Inflammatory macrophage (primary cell): ENCODE measurements around the gene TFDP1.

Source experiments
- DNase-seq, 2 donors: peaks; one replicate each; pipeline ENCODE4 v3.0.0-alpha.2; 2020 to 2022

Gene TFDP1

GRCh38 chr13:113666951-113667701, 82.6 kb downstream of the TFDP1 start, which contains the start of gene GRK1:
GRK1 (plus strand) TSS chr13:113667219; CDS start chr13:113667387, 168 bp downstream.
- DNase-seq = no peak

GRCh38 chr13:113667771-113668490, 83.4 kb downstream of the TFDP1 start:
- no peak for DNase-seq

- DNase-seq = no peak
Observed at GRCh38 chr13:113668491-113668971, 84.0 kb downstream of the TFDP1 start.

- DNase-seq = no peak
Observed at GRCh38 chr13:113669231-113669754, 84.7 kb downstream of the TFDP1 start.

GRCh38 chr13:113669755-113670341, 85.3 kb downstream of the TFDP1 start:
- DNase-seq = no peak

- no peak for DNase-seq
Observed at GRCh38 chr13:113670541-113670940, 86.0 kb downstream of the TFDP1 start.

GRCh38 chr13:113671066-113672001, 86.8 kb downstream of the TFDP1 start:
- DNase-seq = no peak

GRCh38 chr13:113672002-113672651, 87.6 kb downstream of the TFDP1 start:
- DNase-seq = no peak
